Globus pallidus (tissue), 1 donor: ENCODE measurements around the gene DUSP19.

ENCODE experiments used
- DNase-seq: peaks from one replicate; pipeline ENCODE4 v3.0.0-alpha.2; 2015; ENCODE audit warnings: low spot score

The DUSP19 gene

GRCh38 chr2:183125659-183126341, 47.3 kb downstream of the DUSP19 start:
- no peak for DNase-seq

GRCh38 chr2:183126635-183127034, 48.1 kb downstream of the DUSP19 start:
- DNase-seq: no peak

GRCh38 chr2:183134016-183134415, 55.5 kb downstream of the DUSP19 start:
- DNase-seq: no peak

- no peak for DNase-seq
Observed at GRCh38 chr2:183148955-183149354, 70.4 kb downstream of the DUSP19 start.

GRCh38 chr2:183149489-183149888, 70.9 kb downstream of the DUSP19 start:
- DNase-seq: no peak
